GM19455 (cell line): Measurements from ENCODE around the gene EPYC.
"Not testable (repeated sequence)": the region's sequence is repeated elsewhere in the genome, so short reads cannot be mapped to it uniquely, and the experiment has no call there.

Experiments
- ATAC-seq: cut with Tn5 transposase; IDR thresholded peaks from one replicate; pipeline ENCODE4 v1.9.1; 2021; ENCODE audit not compliant: unreplicated experiment

The EPYC gene

DNA sequence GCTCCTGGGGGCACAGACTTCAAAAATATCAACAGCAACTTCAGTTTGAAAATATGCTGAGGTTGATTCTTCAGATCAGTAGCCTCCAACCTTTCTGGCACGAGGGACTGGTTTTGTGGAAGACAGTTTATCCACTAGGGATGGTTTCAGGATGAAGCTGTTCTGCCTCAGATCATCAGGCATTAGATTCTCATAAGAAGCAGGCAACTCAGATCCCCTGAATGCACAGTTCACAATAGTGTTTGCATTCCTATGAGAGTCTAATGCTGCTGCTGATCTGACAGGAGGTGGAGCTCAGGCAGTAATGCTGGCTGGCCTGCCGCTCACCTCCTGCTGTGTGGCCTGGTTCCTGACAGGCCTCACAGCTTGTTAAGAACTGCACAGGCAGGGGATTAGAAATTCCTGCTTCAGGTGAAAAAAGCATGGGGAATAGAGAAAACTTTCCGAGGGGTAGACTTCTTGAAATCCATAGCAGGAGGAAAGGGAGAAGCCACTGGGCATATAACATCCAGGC, 12.8 kb downstream of the EPYC start:
- no peak for ATAC-seq

- ATAC-seq: no peak
These were observed 14.2 kb downstream of the EPYC start for GRCh38 chr12:90990611-90991010.

DNA sequence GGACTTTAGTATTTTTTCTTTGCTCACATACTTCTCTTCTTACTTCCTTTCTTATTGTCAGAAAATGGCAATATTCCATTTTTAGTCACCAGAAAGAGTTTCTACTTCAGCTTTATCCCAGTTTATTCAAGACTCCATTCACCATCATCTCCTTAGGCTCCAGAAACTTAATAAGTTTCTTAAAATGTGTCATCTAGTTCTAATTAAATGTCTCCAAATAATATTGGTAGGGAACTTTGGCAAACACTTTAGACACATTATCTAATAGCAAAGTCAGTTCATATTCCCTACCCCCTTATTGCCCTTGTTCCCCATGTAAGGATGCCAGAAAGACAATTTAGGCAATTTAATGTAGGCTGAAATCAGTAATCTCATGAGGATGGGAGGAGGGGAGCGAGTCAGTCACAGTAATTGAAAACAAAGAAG, 15.1 kb downstream of the EPYC start:
- ATAC-seq: no peak

GRCh38 chr12:90987520-90987919, 17.3 kb downstream of the EPYC start:
- ATAC-seq: no peak

- no peak for ATAC-seq
These were observed 17.7 kb downstream of the EPYC start for GRCh38 chr12:90987101-90987500.

- not testable (repeated sequence) for ATAC-seq
These were observed 19.4 kb downstream of the EPYC start for GRCh38 chr12:90985331-90985730.

- ATAC-seq: no peak
These were observed 20.7 kb downstream of the EPYC start for GRCh38 chr12:90984114-90984513.

DNA sequence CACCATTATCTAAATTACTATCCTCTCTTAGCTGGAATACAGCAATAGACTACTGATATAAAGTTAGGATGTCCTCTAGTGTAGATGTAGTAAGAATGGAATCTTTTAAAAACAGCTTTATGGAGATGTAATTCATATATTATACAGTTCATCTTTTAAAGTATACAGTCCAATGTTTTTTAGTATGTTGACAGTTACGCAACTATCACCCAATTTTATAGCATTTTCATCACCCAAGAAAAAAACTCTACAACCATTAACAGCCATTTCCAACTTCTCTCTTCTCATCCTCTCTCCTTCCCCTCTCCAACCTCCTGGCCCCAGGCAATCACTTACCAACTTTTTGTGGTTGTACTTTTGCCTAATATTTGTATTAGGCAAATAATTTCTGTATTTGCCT, 22.6 kb downstream of the EPYC start:
- ATAC-seq: no peak

DNA sequence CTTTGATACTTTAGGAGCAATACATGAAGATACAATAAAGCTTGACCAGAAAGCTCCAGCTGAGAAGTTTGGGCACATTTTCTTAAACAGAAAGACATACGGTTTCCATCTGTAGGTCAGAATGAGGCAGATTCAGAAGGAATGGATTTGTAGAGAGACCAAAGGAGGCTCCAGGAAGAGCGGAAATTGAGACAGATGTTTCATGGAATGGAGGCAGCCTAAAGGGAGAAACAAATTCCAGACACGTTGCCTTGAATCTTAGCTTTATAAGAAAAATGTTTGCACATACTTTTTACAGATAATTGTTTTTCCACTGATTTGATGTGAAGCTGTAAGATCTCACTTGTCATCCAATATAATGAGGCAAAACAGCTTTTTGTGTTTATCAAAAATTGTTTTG, 24.8 kb downstream of the EPYC start:
- ATAC-seq: no peak

DNA sequence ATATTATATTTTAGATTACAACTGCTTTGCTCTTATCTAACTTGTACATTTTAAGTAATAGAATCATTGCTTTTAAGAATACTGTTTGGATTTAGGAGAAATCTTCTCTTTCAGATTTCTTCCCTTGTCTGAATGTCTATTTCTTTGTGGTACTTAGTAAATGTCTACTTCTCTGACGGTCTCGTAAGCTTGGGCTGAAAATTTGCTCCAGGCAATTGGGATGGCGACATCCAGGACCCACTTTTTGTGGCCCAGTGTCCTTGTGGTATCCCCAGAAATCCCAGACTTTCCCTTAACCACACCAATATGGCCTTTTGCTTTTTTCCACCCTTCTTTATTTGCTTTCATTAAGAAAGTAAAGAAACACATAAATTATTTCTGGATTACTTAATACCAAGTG, 25.8 kb downstream of the EPYC start:
- no peak for ATAC-seq

- no peak for ATAC-seq
These were observed 26.5 kb downstream of the EPYC start for GRCh38 chr12:90978117-90978770.

GRCh38 chr12:90977224-90977623, 27.5 kb downstream of the EPYC start:
- no peak for ATAC-seq

DNA sequence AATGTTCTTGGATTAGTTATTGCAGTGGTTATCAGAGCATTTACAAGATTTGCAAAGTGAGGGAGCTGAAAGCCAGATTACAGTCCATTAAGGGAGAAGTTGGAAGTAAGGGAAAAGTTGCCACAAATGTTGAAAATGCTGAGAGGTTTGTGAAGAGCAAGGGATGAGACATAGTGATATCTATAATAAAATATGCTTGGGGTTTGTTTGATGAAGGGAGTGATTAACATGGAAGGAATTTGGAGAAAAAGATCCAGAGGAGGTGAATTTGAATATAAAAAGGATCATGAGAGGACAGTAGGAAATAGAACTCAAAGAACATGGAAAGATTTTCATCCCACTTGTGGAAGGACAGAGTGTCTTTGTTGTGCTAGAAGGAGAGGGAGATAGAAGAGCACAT, 30.5 kb downstream of the EPYC start:
- no peak for ATAC-seq

DNA sequence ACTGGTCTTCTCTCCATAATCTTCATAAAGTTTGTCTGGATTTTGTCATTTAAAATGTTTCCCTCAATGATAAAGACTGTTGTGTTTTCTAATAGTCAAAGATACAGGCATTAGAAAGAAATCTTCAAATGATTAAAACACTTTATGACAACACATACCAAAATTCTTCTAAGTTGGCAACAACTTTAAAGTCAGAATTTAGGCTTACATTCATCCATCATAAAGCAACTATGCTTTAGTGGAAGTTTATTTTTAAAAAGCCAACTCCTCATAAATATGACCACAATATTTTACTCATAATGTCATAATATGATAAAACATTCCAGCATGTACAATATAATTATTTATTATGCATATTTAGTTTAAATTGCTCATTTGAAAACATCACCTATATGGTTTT, 32.5 kb downstream of the EPYC start:
- ATAC-seq: no peak

- ATAC-seq: no peak
These were observed 33.9 kb downstream of the EPYC start for GRCh38 chr12:90970911-90971310.

- no peak for ATAC-seq
These were observed 34.3 kb downstream of the EPYC start for GRCh38 chr12:90970471-90970870.

- ATAC-seq: no peak
These were observed 34.9 kb downstream of the EPYC start for GRCh38 chr12:90969851-90970250.

GRCh38 chr12:90969346-90969745, 35.4 kb downstream of the EPYC start:
- ATAC-seq: no peak

DNA sequence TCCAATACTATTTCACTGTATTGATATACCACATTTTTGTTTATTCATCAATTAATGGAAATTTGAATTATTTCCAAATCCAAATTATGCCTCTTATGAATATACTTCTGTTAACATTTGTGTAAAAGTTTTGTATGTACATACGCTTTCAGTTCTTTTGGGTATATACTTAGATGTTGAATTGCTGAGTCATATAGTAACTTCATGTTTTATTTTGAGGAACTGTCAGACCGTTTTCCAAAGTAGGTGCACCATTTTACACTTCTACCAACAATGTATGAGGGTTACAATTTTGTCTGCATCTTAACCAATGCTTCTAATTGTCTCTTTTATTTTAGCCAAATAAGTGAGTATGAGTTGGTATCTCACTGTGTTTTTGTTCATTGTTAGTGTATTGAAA, 39.6 kb downstream of the EPYC start:
- ATAC-seq: no peak

DNA sequence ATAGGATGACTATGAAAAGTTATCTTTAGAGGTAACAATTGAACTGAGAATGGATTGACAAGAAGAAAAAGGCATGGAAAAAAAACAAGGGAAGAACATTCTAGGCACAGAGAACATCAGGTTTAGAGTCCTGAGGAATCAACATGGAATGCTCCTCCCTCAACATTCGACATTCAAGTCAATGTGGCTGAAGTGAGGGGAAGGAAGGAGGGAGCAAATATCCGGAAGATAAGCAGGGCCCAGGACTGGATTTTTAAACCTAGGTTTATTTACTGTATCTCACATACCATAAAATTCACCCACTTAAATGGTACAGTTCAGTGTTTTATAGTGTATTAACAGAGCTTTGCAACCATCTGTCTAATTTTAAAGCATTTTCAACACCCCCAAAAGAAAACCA, 40.2 kb downstream of the EPYC start:
- no peak for ATAC-seq

- ATAC-seq: no peak
These were observed 40.8 kb downstream of the EPYC start for GRCh38 chr12:90963946-90964345.

GRCh38 chr12:90961154-90961553, 43.6 kb downstream of the EPYC start:
- no peak for ATAC-seq

GRCh38 chr12:90959538-90960139, 45.1 kb downstream of the EPYC start:
- no peak for ATAC-seq
